Measurements from ENCODE around the gene TPX2.

Gene TPX2

GRCh38 chr20:31691646-31692275, 47.3 kb upstream of the TPX2 start (continued):
- TF ChIP-seq ZNF280D (tag by site-specific recombination; IDR thresholded peaks at IDR 0.05), result no peak
- TF ChIP-seq OSR2 (tag by site-specific recombination; IDR thresholded peaks at IDR 0.05), result peak; percentile 57
- TF ChIP-seq PRDM10 (tag by site-specific recombination; IDR thresholded peaks at IDR 0.05), result peak; percentile 56
- TF ChIP-seq KLF10 (tag by site-specific recombination; IDR thresholded peaks at IDR 0.05), result 0 out of 2 replicates have a peak, but pooled peaks have one; percentile 27
- peak; percentile 23; the same call in 1 of the 2 replicates for TF ChIP-seq KLF1 (tag by site-specific recombination; IDR thresholded peaks at IDR 0.05)
- no peak for TF ChIP-seq ZSCAN4 (tag by site-specific recombination; IDR thresholded peaks at IDR 0.05)
- TF ChIP-seq ZBTB44 (tag by site-specific recombination; IDR thresholded peaks at IDR 0.05), result 0 out of 2 replicates have a peak, but pooled peaks have one; percentile 4
- TF ChIP-seq FEZF1 (tag by site-specific recombination; IDR thresholded peaks at IDR 0.05), result peak; percentile 22; the same call in 1 of the 2 replicates
- TF ChIP-seq ZFHX2 (tag by site-specific recombination; conservative IDR thresholded peaks at IDR 0.05), result peak; percentile 69

GRCh38 chr20:31693402-31693801, 45.7 kb upstream of the TPX2 start:
- Histone ChIP-seq H3K36me3 (ENCODE audit: control insufficient read depth in 2 of 2, insufficient read depth in 1 of 2, low read length in 2 of 2) (no peaks in the 10 kb centered on the region; a peak in 1 of 3 replicates), H3K9me3 (ENCODE audit: control insufficient read depth, insufficient read depth, low read depth, low read length) (no peaks in the 10 kb centered on the region), H3K4me1 (ENCODE audit: control insufficient read depth, insufficient read depth, low read length) (peaks cover 17% of the 10 kb centered on the region), H3K4me3 (ENCODE audit: low read depth, low read length) (no peak overlapping the region), H3K27ac (ENCODE audit: extremely low read depth, low read depth, low read length) (no peak overlapping the region)
- CTCF ChIA-PET, result interaction anchor here (1.0 to 3.3 kb wide), 5 partner anchors 13 to 190 kb away, joined by 4 to 23 read pairs (median 6); partner anchors contain the start of gene BCL2L1
- TF ChIP-seq CTCF (tag by site-specific recombination; IDR thresholded peaks at IDR 0.05) (no peak), ZNF76 (tag by site-specific recombination; IDR thresholded peaks at IDR 0.05; ENCODE audit: borderline replicate concordance, low read depth) (no peak), ZNF280C (tag by site-specific recombination; IDR thresholded peaks at IDR 0.05) (no peak), ZNF350 (tag by site-specific recombination; IDR thresholded peaks at IDR 0.05) (no peak), ZNF514 (tag by site-specific recombination; IDR thresholded peaks at IDR 0.05) (no peak), ZNF629 (tag by site-specific recombination; IDR thresholded peaks at IDR 0.05) (no peak), ZNF785 (tag by site-specific recombination; IDR thresholded peaks at IDR 0.05) (no peak), ZNF830 (tag by site-specific recombination; IDR thresholded peaks at IDR 0.05; ENCODE audit: low read depth) (no peak), KLF17 (tag by site-specific recombination; IDR thresholded peaks at IDR 0.05) (no peak), IKZF3 (tag by site-specific recombination; IDR thresholded peaks at IDR 0.05) (no peak), PRDM1 (tag by site-specific recombination; IDR thresholded peaks at IDR 0.05) (no peak)
- POLR2A ChIA-PET, result no interaction called here
